Caki2 (cell line): ENCODE measurements around the gene KRTAP4-7. TPM values are rescaled to one million over a fixed set of nuclear protein-coding genes. Genes with fewer than 3 reads are reported as not detected.

Experiments
- DNase-seq: peaks from one replicate; pipeline ENCODE4 v3.0.0-alpha.2; 2015; ENCODE audit warnings: low read depth
- in situ Hi-C: cut with HindIII; loops from 2 replicates; pipeline ENCODE4 v1.10.0; 2016; ENCODE audit warnings: low sequenced_read_pairs, low pct_unique_long_range_greater_than_20kb, mixed read lengths
- total RNA-seq: library from RNA; depleted of rRNA; stranded (reverse); fragments of >200 nt; shearing (Covaris generic); gene quantifications from 2 replicates; pipeline ENCODE4 v1.2.3, GENCODE V29; 2014; ENCODE audit warnings: low replicate concordance; rRNA removed

The KRTAP4-7 gene
- total RNA-seq, 1 experiment from 2014 or later: not detected

GRCh38 chr17:41127371-41127770 lies 43.4 kb downstream of the KRTAP4-7 start:
- no peak for DNase-seq
- in situ Hi-C loops: no loop called here

- in situ Hi-C loops: no loop called here
- peak; percentile 16 for DNase-seq
These were observed 48.0 kb downstream of the KRTAP4-7 start for GRCh38 chr17:41131979-41132378.

GRCh38 chr17:41133880-41134735 lies 50.2 kb downstream of the KRTAP4-7 start:
- in situ Hi-C loops: no loop called here
- no peak for DNase-seq

Other genes starting within 250 kb of the KRTAP4-7 start
- not detected in 2 replicates for gene KRT12, start 216.9 kb upstream of the KRTAP4-7 start, total RNA-seq
- 46.7 and 50.0 TPM in 2 replicates for gene KRT20, start 198.9 kb upstream of the KRTAP4-7 start, total RNA-seq
- not detected in 2 replicates for gene KRT23, start 146.5 kb upstream of the KRTAP4-7 start, total RNA-seq
- gene KRT39, start 117.2 kb upstream of the KRTAP4-7 start, total RNA-seq: not detected in 2 replicates
- not detected in 2 replicates for gene KRT40, start 99.8 kb upstream of the KRTAP4-7 start, total RNA-seq
- not detected in 2 replicates for gene KRTAP3-3, start 90.0 kb upstream of the KRTAP4-7 start, total RNA-seq
- not detected in 2 replicates for gene KRTAP3-2, start 84.2 kb upstream of the KRTAP4-7 start, total RNA-seq
- not detected in 2 replicates for gene KRTAP3-1, start 75.0 kb upstream of the KRTAP4-7 start, total RNA-seq
- gene KRTAP1-5, start 56.9 kb upstream of the KRTAP4-7 start, total RNA-seq: not detected in 2 replicates
- not detected in 2 replicates for gene KRTAP1-4, start 54.0 kb upstream of the KRTAP4-7 start, total RNA-seq
- not detected in 2 replicates for gene KRTAP1-3, start 49.3 kb upstream of the KRTAP4-7 start, total RNA-seq
- gene KRTAP1-1, start 42.7 kb upstream of the KRTAP4-7 start, total RNA-seq: not detected in 2 replicates
- gene KRTAP2-1, start 36.8 kb upstream of the KRTAP4-7 start, total RNA-seq: not detected in 2 replicates
- not detected in 2 replicates for gene KRTAP2-2, start 28.9 kb upstream of the KRTAP4-7 start, total RNA-seq
- gene KRTAP2-3, start 24.0 kb upstream of the KRTAP4-7 start, total RNA-seq: not detected in 2 replicates
- not detected in 2 replicates for gene KRTAP2-4, start 18.3 kb upstream of the KRTAP4-7 start, total RNA-seq
- gene KRTAP4-8, start 14.0 kb downstream of the KRTAP4-7 start, total RNA-seq: not detected in 2 replicates
- not detected in 2 replicates for gene KRTAP4-16, start 18.1 kb downstream of the KRTAP4-7 start, total RNA-seq
- gene KRTAP4-9, start 21.2 kb downstream of the KRTAP4-7 start, total RNA-seq: not detected in 2 replicates
- not detected in 2 replicates for gene KRTAP4-11, start 34.2 kb downstream of the KRTAP4-7 start, total RNA-seq
- not detected in 2 replicates for gene KRTAP4-12, start 40.0 kb downstream of the KRTAP4-7 start, total RNA-seq
- not detected in 2 replicates for gene KRTAP4-6, start 56.4 kb downstream of the KRTAP4-7 start, total RNA-seq
- not detected in 2 replicates for gene KRTAP4-5, start 65.7 kb downstream of the KRTAP4-7 start, total RNA-seq
- not detected in 2 replicates for gene KRTAP4-4, start 76.6 kb downstream of the KRTAP4-7 start, total RNA-seq
- gene KRTAP4-3, start 84.1 kb downstream of the KRTAP4-7 start, total RNA-seq: not detected in 2 replicates
- gene KRTAP4-2, start 94.1 kb downstream of the KRTAP4-7 start, total RNA-seq: not detected in 2 replicates
- gene KRTAP4-1, start 100.8 kb downstream of the KRTAP4-7 start, total RNA-seq: not detected in 2 replicates
- not detected in 2 replicates for gene KRTAP9-1, start 105.7 kb downstream of the KRTAP4-7 start, total RNA-seq
- gene KRTAP9-2, start 142.5 kb downstream of the KRTAP4-7 start, total RNA-seq: not detected in 2 replicates
- not detected in 2 replicates for gene KRTAP9-3, start 148.3 kb downstream of the KRTAP4-7 start, total RNA-seq
- gene KRTAP9-8, start 153.8 kb downstream of the KRTAP4-7 start, total RNA-seq: not detected in 2 replicates
- gene KRTAP9-4, start 165.5 kb downstream of the KRTAP4-7 start, total RNA-seq: not detected in 2 replicates
- not detected in 2 replicates for gene KRTAP9-9, start 171.2 kb downstream of the KRTAP4-7 start, total RNA-seq
- gene KRTAP9-6, start 181.2 kb downstream of the KRTAP4-7 start, total RNA-seq: not detected in 2 replicates
- gene KRTAP9-7, start 191.5 kb downstream of the KRTAP4-7 start, total RNA-seq: not detected in 2 replicates
- gene KRTAP29-1, start 218.7 kb downstream of the KRTAP4-7 start, total RNA-seq: not detected in 2 replicates
- not detected in 2 replicates for gene KRTAP16-1, start 225.2 kb downstream of the KRTAP4-7 start, total RNA-seq
- not detected in 2 replicates for gene KRTAP17-1, start 231.6 kb downstream of the KRTAP4-7 start, total RNA-seq